Prostate gland (tissue), 1 donor: ENCODE data around the gene VWA8.

Experiments
- POLR2A ChIP-seq: fragments of 450-650 bp; IDR thresholded peaks from one replicate; pipeline ENCODE4 v1.6.1; 2016; ENCODE audit warnings: antibody characterized with exemption, mild to moderate bottlenecking
- POLR2AphosphoS5 ChIP-seq: sonication (generic); formaldehyde crosslinking; IDR thresholded peaks from one replicate; pipeline ENCODE4 v1.6.1; 2017; ENCODE audit warnings: antibody characterized with exemption

- no peak for TF ChIP-seq POLR2AphosphoS5
- no peak for TF ChIP-seq POLR2A
Observed at GRCh38 chr13:41597348-41598041, 363.4 kb downstream of the VWA8 start.
